ENCODE results near the gene DYNLL2. TPM values are rescaled to one million over a fixed set of nuclear protein-coding genes. Genes with fewer than 3 reads are reported as not detected.

Gene DYNLL2
- total RNA-seq, 6 donors from 2014 or later, result 13.6 to 33.5 (median 29.1) TPM

GRCh38 chr17:58105093-58105492 is 21.9 kb downstream of the DYNLL2 start:
- Histone ChIP-seq H3K4me1 (no peaks in the 10 kb centered on the region), H3K27me3 (no peaks in the 10 kb centered on the region), H3K4me3 (no peak overlapping the region), H3K36me3 (no peaks in the 10 kb centered on the region), H3K27ac (no peak overlapping the region), H3K9me3 (no peaks in the 10 kb centered on the region)
- no peak for ATAC-seq (ENCODE audit: low FRiP score in 2 of 2)
- DNase-seq, result no peak
- WGBS, 2 donors, result 94 to 97% methylated on average over 1 of the region's 1 CpG
- TF ChIP-seq POLR2AphosphoS5 (IDR thresholded peaks at IDR 0.05), result no peak
- TF ChIP-seq CTCF (IDR thresholded peaks at IDR 0.05), result no peak
- no peak for TF ChIP-seq EP300 (IDR thresholded peaks at IDR 0.05)

GRCh38 chr17:58107306-58107705 is 24.1 kb downstream of the DYNLL2 start:
- Histone ChIP-seq H3K4me1 (no peaks in the 10 kb centered on the region), H3K36me3 (no peaks in the 10 kb centered on the region), H3K9me3 (no peaks in the 10 kb centered on the region), H3K27me3 (no peaks in the 10 kb centered on the region), H3K4me3 (no peak overlapping the region), H3K27ac (no peak overlapping the region)
- no peak for DNase-seq
- ATAC-seq (ENCODE audit: low FRiP score in 2 of 2), result no peak
- TF ChIP-seq EP300 (IDR thresholded peaks at IDR 0.05) (no peak), POLR2AphosphoS5 (IDR thresholded peaks at IDR 0.05) (no peak), POLR2A (IDR thresholded peaks at IDR 0.05) (no peak), CTCF (IDR thresholded peaks at IDR 0.05) (no peak)
- 41 to 59% methylated on average over 1 of the region's 1 CpG for WGBS, 2 donors

- no peaks in the 10 kb centered on the region for H3K9me3 ChIP-seq
- H3K27me3 ChIP-seq, result no peaks in the 10 kb centered on the region
- H3K4me1 ChIP-seq, result peaks cover 0 to 5% (median 0%) of the 10 kb centered on the region in 4 donors
- TF ChIP-seq CTCF (IDR thresholded peaks at IDR 0.05) (no peak), EP300 (IDR thresholded peaks at IDR 0.05) (no peak), POLR2A (IDR thresholded peaks at IDR 0.05) (no peak), POLR2AphosphoS5 (IDR thresholded peaks at IDR 0.05) (no peak)
- no peak for DNase-seq
- no peak overlapping the region for H3K4me3 ChIP-seq
- WGBS, 2 donors, result 50 to 79% methylated on average over 1 of the region's 1 CpG
- H3K27ac ChIP-seq, result no peak overlapping the region
- no peak for ATAC-seq (ENCODE audit: low FRiP score in 2 of 2)
- no peaks in the 10 kb centered on the region for H3K36me3 ChIP-seq
Observed at GRCh38 chr17:58109197-58109596, 26.0 kb downstream of the DYNLL2 start.

GRCh38 chr17:58110012-58110411 is 26.8 kb downstream of the DYNLL2 start:
- H3K4me3 ChIP-seq, result no peak overlapping the region
- H3K9me3 ChIP-seq, result no peaks in the 10 kb centered on the region
- ATAC-seq (ENCODE audit: low FRiP score in 2 of 2) (no peak), DNase-seq (no peak)
- TF ChIP-seq POLR2AphosphoS5 (IDR thresholded peaks at IDR 0.05) (no peak), POLR2A (IDR thresholded peaks at IDR 0.05) (no peak), EP300 (IDR thresholded peaks at IDR 0.05) (no peak), CTCF (IDR thresholded peaks at IDR 0.05) (no peak)
- H3K27ac ChIP-seq, result no peak overlapping the region
- H3K4me1 ChIP-seq, result peaks cover 0 to 5% (median 0%) of the 10 kb centered on the region in 4 donors
- WGBS, 2 donors, result 69 to 78% methylated on average over 5 of the region's 5 CpGs
- no peaks in the 10 kb centered on the region for H3K27me3 ChIP-seq
- no peaks in the 10 kb centered on the region for H3K36me3 ChIP-seq

- Histone ChIP-seq H3K9me3 (no peaks in the 10 kb centered on the region), H3K36me3 (no peaks in the 10 kb centered on the region), H3K4me1 (peaks cover 0 to 5% (median 0%) of the 10 kb centered on the region in 4 donors), H3K27ac (no peak overlapping the region), H3K4me3 (no peak overlapping the region), H3K27me3 (no peaks in the 10 kb centered on the region)
- TF ChIP-seq EP300 (IDR thresholded peaks at IDR 0.05) (no peak), CTCF (IDR thresholded peaks at IDR 0.05) (no peak), POLR2A (IDR thresholded peaks at IDR 0.05) (no peak), POLR2AphosphoS5 (IDR thresholded peaks at IDR 0.05) (no peak)
- DNase-seq (no peak), ATAC-seq (ENCODE audit: low FRiP score in 2 of 2) (no peak)
- 62 to 74% methylated on average over 3 of the region's 3 CpGs for WGBS, 2 donors
Observed at GRCh38 chr17:58111676-58112075, 28.5 kb downstream of the DYNLL2 start.
